IMR-90 (cell line): ENCODE measurements around the gene C12orf50. TPM values are rescaled to one million over a fixed set of nuclear protein-coding genes. Genes with fewer than 3 reads are reported as not detected.

Experiments used
- ATAC-seq: fragments of 200-7000 bp; cut with Tn5 transposase; 2 replicates; pipeline ENCODE4 v1.9.1; 2020; ENCODE audit warnings: low read depth, mild to moderate bottlenecking, moderate library complexity
- BruUV-seq: library from RNA; stranded (reverse); fragments of 400-500 nt; replicated peaks from 2 replicates; lab custom pipeline; 2021; lab: Mats Ljungman, UMichigan
- CTCF ChIA-PET: fragments of 300-600 bp; formaldehyde crosslinking; extraction: SDS; loops from one replicate; lab custom pipeline; 2021; ENCODE audit warnings: antibody characterized with exemption; lab: Yijun Ruan, JAX
- POLR2A ChIA-PET: fragments of 300-600 bp; sonication (Branson Sonifier 250); formaldehyde crosslinking; loops from one replicate; lab custom pipeline; 2022; ENCODE audit warnings: antibody characterized with exemption; ENCODE audit not compliant: unreplicated experiment; lab: Charles Lee
- DNase-seq: peaks from one replicate; pipeline ENCODE4 v3.0.0; 2013
- H2AFZ ChIP-seq: replicated peaks from 2 replicates; pipeline ENCODE3; 2013; ENCODE audit warnings: low read length, mild to moderate bottlenecking; ENCODE audit not compliant: poor library complexity
- H2AK5ac ChIP-seq: 2 replicates; pipeline ENCODE4 v1.6.1; 2013; ENCODE audit warnings: low read depth, low read length, inconsistent platforms
- H2AK9ac ChIP-seq: replicated peaks from 2 replicates; pipeline ENCODE3; 2013; ENCODE audit warnings: mild to moderate bottlenecking, low read depth, low read length, moderate library complexity; ENCODE audit not compliant: poor library complexity
- H2BK120ac ChIP-seq: 2 replicates; pipeline ENCODE4 v1.6.1; 2013; ENCODE audit warnings: low read depth, low read length, inconsistent platforms
- H2BK15ac ChIP-seq: 3 replicates; pipeline ENCODE4 v1.6.1; 2013; ENCODE audit warnings: low read depth, low read length, inconsistent platforms
- H2BK20ac ChIP-seq: 2 replicates; pipeline ENCODE4 v1.6.1; 2013; ENCODE audit warnings: low read depth, mild to moderate bottlenecking, inconsistent platforms, low read length, moderate library complexity
- H2BK5ac ChIP-seq: 2 replicates; pipeline ENCODE4 v1.6.1; 2013; ENCODE audit warnings: mild to moderate bottlenecking, low read depth, low read length, inconsistent platforms; ENCODE audit not compliant: poor library complexity, severe bottlenecking
- H3K14ac ChIP-seq: replicated peaks from 2 replicates; pipeline ENCODE4 v1.6.1; 2013; ENCODE audit warnings: low read depth, low read length, inconsistent platforms
- H3K18ac ChIP-seq: 2 replicates; pipeline ENCODE4 v1.6.1; 2013; ENCODE audit warnings: low read depth, low read length, control low read depth
- H3K23ac ChIP-seq: 2 replicates; pipeline ENCODE4 v1.6.1; 2013; ENCODE audit warnings: low read depth, low read length, inconsistent platforms
- H3K27ac ChIP-seq: 2 replicates; pipeline ENCODE4 v1.5.1; 2013; ENCODE audit warnings: mild to moderate bottlenecking, control low read depth, low read length; ENCODE audit not compliant: insufficient read depth
- H3K27me3 ChIP-seq: 2 replicates; pipeline ENCODE4 v1.6.1; 2013; ENCODE audit warnings: low read length; ENCODE audit not compliant: control insufficient read depth, insufficient read depth
- H3K36me3 ChIP-seq: 2 replicates; pipeline ENCODE4 v1.6.1; 2013; ENCODE audit warnings: low read length, mixed read lengths; ENCODE audit not compliant: control insufficient read depth, insufficient read depth
- H3K4ac ChIP-seq: 2 replicates; pipeline ENCODE4 v1.6.1; 2013; ENCODE audit warnings: low read depth, low read length, inconsistent platforms
- H3K4me1 ChIP-seq: 2 replicates; pipeline ENCODE4 v1.6.1; 2013; ENCODE audit warnings: low read length, mixed read lengths; ENCODE audit not compliant: control insufficient read depth, insufficient read depth
- H3K4me2 ChIP-seq: 2 replicates; pipeline ENCODE4 v1.6.1; 2013; ENCODE audit warnings: low read depth, mild to moderate bottlenecking, control low read depth, low read length, moderate library complexity
- H3K4me3 ChIP-seq: 2 replicates; pipeline ENCODE4 v1.5.1; 2013; ENCODE audit warnings: low read depth, mild to moderate bottlenecking, control low read depth, low read length, moderate library complexity; ENCODE audit not compliant: insufficient read depth
- H3K56ac ChIP-seq: 2 replicates; pipeline ENCODE4 v1.6.1; 2013; ENCODE audit warnings: low read length, inconsistent platforms; ENCODE audit not compliant: insufficient read depth; ENCODE audit errors: extremely low read depth
- H3K79me1 ChIP-seq, 2 experiments: 2 replicates each; pipeline ENCODE4 v1.6.1; 2013; ENCODE audit warnings: low read length in 2 of 2, inconsistent platforms in 1 of 2, low read depth in 1 of 2
- H3K9ac ChIP-seq: 2 replicates; pipeline ENCODE4 v1.6.1; 2013; ENCODE audit warnings: low read depth, low read length, control low read depth
- H3K9me1 ChIP-seq: 2 replicates; pipeline ENCODE4 v1.6.1; 2013; ENCODE audit warnings: low read length, inconsistent platforms; ENCODE audit not compliant: insufficient read depth
- H3K9me3 ChIP-seq: 2 replicates; pipeline ENCODE4 v1.6.1; 2013; ENCODE audit warnings: low read length; ENCODE audit not compliant: control insufficient read depth, insufficient read depth
- H4K20me1 ChIP-seq: 2 replicates; pipeline ENCODE4 v1.6.1; 2013; ENCODE audit warnings: low read length, inconsistent platforms; ENCODE audit not compliant: insufficient read depth
- H4K5ac ChIP-seq: 2 replicates; pipeline ENCODE4 v1.6.1; 2013; ENCODE audit warnings: mild to moderate bottlenecking, low read depth, low read length, control low read depth
- H4K8ac ChIP-seq, 2 experiments: 2 replicates each; pipeline ENCODE4 v1.6.1; 2013; ENCODE audit warnings: low read depth in 2 of 2, low read length in 2 of 2, control low read depth in 1 of 2, inconsistent platforms in 1 of 2
- H4K91ac ChIP-seq: 2 replicates; pipeline ENCODE4 v1.6.1; 2013; ENCODE audit warnings: low read depth, low read length, inconsistent platforms; ENCODE audit not compliant: insufficient read depth
- BHLHE40 ChIP-seq: fragments of 150-350 bp; IDR thresholded peaks from 2 replicates; pipeline ENCODE4 v1.6.1; 2016; ENCODE audit warnings: mild to moderate bottlenecking, low read depth, low read length
- CEBPB ChIP-seq: IDR thresholded peaks from 2 replicates; pipeline ENCODE4 v1.6.1; 2012; ENCODE audit warnings: low read depth, low read length, improper control_type of control experiment
- FOS ChIP-seq: fragments of 150-350 bp; IDR thresholded peaks from 2 replicates; pipeline ENCODE4 v1.6.1; 2016; ENCODE audit warnings: low read depth, low read length
- MAFK ChIP-seq: IDR thresholded peaks from 2 replicates; pipeline ENCODE4 v1.6.1; 2012; ENCODE audit warnings: low read depth, low read length, improper control_type of control experiment
- MXI1 ChIP-seq: IDR thresholded peaks from 2 replicates; pipeline ENCODE4 v1.6.1; 2012; ENCODE audit warnings: low read depth, mild to moderate bottlenecking, low read length, moderate library complexity, borderline replicate concordance
- NFE2L2 ChIP-seq: fragments of 150-350 bp; IDR thresholded peaks from 2 replicates; pipeline ENCODE4 v1.6.1; 2016; ENCODE audit warnings: low read depth, mild to moderate bottlenecking, low read length
- POLR2A ChIP-seq: IDR thresholded peaks from 2 replicates; pipeline ENCODE4 v1.6.1; 2012; ENCODE audit warnings: mild to moderate bottlenecking, low read depth, low read length
- RAD21 ChIP-seq: IDR thresholded peaks from 2 replicates; pipeline ENCODE4 v1.6.1; 2012; ENCODE audit warnings: low read length, improper control_type of control experiment
- RCOR1 ChIP-seq: IDR thresholded peaks from 2 replicates; pipeline ENCODE4 v1.6.1; 2012; ENCODE audit warnings: mild to moderate bottlenecking, low read length, improper control_type of control experiment; ENCODE audit not compliant: insufficient replicate concordance
- RFX5 ChIP-seq: IDR thresholded peaks from 2 replicates; pipeline ENCODE4 v1.8.0; 2012; ENCODE audit warnings: low read depth, mild to moderate bottlenecking, low read length, moderate library complexity
- WGBS, 2 experiments: methylation state at CpG; one replicate each; pipeline versions ENCODE4 v1.1.5 to v1.1.7; 2013; ENCODE audit warnings: missing lambda C conversion rate in 2 of 2; ENCODE audit not compliant: insufficient read length in 1 of 2; ENCODE audit errors: extremely low coverage in 2 of 2; 5-methylcytosine and 5-hydroxymethylcytosine counted together
- dilution Hi-C: fragments of 300-500 bp; cut with HindIII; formaldehyde crosslinking; loops from one replicate; pipeline ENCODE4 v1.14.3; 2018; ENCODE audit warnings: low sequenced_read_pairs; ENCODE audit not compliant: unreplicated experiment
- in situ Hi-C: fragments of 300-500 bp; cut with MboI; formaldehyde crosslinking; loops from 3 replicates; pipeline ENCODE4 v1.14.3; 2019; ENCODE audit warnings: low sequenced_read_pairs, inconsistent platforms, mixed read lengths
- intact Hi-C: fragments of 100-400 bp; cut with micrococcal nuclease; formaldehyde crosslinking; loops from 2 replicates; pipeline ENCODE4 v1.10.0; 2022
- polyA plus RNA-seq, 3 experiments: library from polyadenylated mRNA; depleted of rRNA; stranded (reverse); fragments of >200 nt; gene quantifications; 2 replicates each; pipeline ENCODE4 v1.2.3, GENCODE V29; 2012; ENCODE audit warnings: low replicate concordance in 1 of 3
- total RNA-seq: library from RNA; depleted of rRNA; stranded (reverse); fragments of >200 nt; gene quantifications from 2 replicates; pipeline ENCODE4 v1.2.3, GENCODE V29; 2012
- TF ChIP-seq, protein P1 (sequence below): fragments of 150-350 bp; IDR thresholded peaks from 2 replicates; pipeline ENCODE4 v1.6.1; 2017; ENCODE audit warnings: mild to moderate bottlenecking, antibody characterized with exemption, low read length, low read depth
- TF ChIP-seq, protein P2 (sequence below): fragments of 150-350 bp; IDR thresholded peaks from 2 replicates; pipeline ENCODE4 v1.6.1; 2016; ENCODE audit warnings: low read depth, mild to moderate bottlenecking, low read length, moderate library complexity, borderline replicate concordance

The C12orf50 gene
- total and polyA plus RNA-seq, 2 of the 4 experiments (the other 2 are of a cell fraction) = not detected

DNA sequence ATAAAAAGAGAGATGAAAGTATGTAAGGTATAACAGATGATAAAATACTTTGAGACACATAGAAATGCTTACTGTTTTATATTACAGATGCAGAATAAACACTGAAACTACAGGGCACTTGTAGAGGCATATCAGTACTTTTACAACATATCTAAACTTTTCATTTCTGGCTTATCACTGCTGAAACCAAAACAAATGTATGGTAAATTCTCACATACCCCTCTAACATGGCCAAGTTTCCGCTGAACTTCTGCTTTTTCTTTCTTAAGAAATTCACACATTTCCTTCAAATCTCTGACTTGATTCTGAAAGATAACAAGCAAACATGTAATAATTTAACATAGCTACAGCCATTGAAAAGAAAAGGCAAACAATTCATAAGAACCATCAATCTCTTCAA is 33.3 kb upstream of the C12orf50 start:
- TF ChIP-seq RAD21 (no peak), FOS (no peak), RFX5 (no peak), NFE2L2 (no peak), MAFK (no peak), BHLHE40 (no peak), CEBPB (no peak), RCOR1 (no peak), MXI1 (no peak), POLR2A (no peak)
- TF ChIP-seq, protein P1, sequence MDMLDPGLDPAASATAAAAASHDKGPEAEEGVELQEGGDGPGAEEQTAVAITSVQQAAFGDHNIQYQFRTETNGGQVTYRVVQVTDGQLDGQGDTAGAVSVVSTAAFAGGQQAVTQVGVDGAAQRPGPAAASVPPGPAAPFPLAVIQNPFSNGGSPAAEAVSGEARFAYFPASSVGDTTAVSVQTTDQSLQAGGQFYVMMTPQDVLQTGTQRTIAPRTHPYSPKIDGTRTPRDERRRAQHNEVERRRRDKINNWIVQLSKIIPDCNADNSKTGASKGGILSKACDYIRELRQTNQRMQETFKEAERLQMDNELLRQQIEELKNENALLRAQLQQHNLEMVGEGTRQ = no peak
- TF ChIP-seq, protein P2, sequence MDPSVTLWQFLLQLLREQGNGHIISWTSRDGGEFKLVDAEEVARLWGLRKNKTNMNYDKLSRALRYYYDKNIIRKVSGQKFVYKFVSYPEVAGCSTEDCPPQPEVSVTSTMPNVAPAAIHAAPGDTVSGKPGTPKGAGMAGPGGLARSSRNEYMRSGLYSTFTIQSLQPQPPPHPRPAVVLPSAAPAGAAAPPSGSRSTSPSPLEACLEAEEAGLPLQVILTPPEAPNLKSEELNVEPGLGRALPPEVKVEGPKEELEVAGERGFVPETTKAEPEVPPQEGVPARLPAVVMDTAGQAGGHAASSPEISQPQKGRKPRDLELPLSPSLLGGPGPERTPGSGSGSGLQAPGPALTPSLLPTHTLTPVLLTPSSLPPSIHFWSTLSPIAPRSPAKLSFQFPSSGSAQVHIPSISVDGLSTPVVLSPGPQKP = no peak

More for the DNA sequence above, 33.3 kb upstream of the C12orf50 start:
- dilution Hi-C loops = no loop called here
- Histone ChIP-seq H3K4me3 (no peak overlapping the region), H3K23ac (no peak overlapping the region), H3K27ac (no peak overlapping the region), H3K9me1 (no peaks in the 10 kb centered on the region; the same call in 1 of the 2 replicates), H2AK9ac (no peak overlapping the region), H3K27me3 (no peaks in the 10 kb centered on the region), H3K9me3 (no peaks in the 10 kb centered on the region), H4K8ac (no peak overlapping the region), H4K20me1 (no peaks in the 10 kb centered on the region), H3K18ac (no peak overlapping the region), H3K36me3 (peaks cover 12% of the 10 kb centered on the region), H2BK5ac (no peak overlapping the region), H2BK20ac (no peak overlapping the region), H3K79me1 (no peaks in the 10 kb centered on the region), H2AFZ (no peak overlapping the region), H3K4me2 (no peak overlapping the region), H3K56ac (no peak overlapping the region), H3K14ac (no peak overlapping the region), H3K4ac (no peak overlapping the region), H2BK120ac (no peak overlapping the region), H3K9ac (no peak overlapping the region), H3K4me1 (no peaks in the 10 kb centered on the region), H4K91ac (no peak overlapping the region), H2BK15ac (no peak overlapping the region), H2AK5ac (no peak overlapping the region), H4K5ac (no peak overlapping the region)
- POLR2A ChIA-PET = no interaction called here
- DNase-seq (no peak), ATAC-seq (no peak)
- CTCF ChIA-PET = no interaction called here
- intact Hi-C loops = no loop called here
- no TSS peak for BruUV-seq
- in situ Hi-C loops = no loop called here
- no CpG with 5 or more reads among the region's 1 CpG for WGBS, 2 experiments
